HG02642 (cell line): ENCODE measurements around the gene SLC38A2.
"Not testable (repeated sequence)": the region's sequence is repeated elsewhere in the genome, so short reads cannot be mapped to it uniquely, and the experiment has no call there.

ENCODE experiments used
- ATAC-seq: cut with Tn5 transposase; IDR thresholded peaks from one replicate; pipeline ENCODE4 v1.9.1; 2021; ENCODE audit warnings: mild to moderate bottlenecking; ENCODE audit not compliant: unreplicated experiment, poor library complexity

Gene SLC38A2

DNA sequence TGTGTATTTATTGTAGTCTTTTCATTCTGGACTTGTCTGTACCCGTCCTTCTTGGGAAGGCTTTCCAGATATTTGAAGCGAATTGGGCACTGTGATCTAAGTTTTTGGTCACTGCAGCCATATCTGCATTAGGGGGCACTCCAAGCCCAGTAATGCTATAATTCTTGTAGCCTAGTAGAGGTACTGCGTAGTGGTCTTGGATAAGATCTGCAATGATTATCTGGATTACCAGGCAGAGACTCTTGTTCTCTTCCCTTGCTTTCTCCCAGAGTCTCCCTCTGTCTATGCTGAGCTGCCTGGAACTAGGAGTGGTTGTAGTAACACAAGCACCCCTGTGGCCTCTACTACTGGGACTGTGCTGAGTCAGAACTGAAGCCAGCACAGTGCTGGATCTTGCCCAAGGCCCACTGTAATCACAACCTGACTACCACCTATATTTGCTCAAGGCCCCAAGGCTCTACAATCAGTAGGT, 30.0 kb downstream of the SLC38A2 start:
- ATAC-seq = peak; percentile 52

DNA sequence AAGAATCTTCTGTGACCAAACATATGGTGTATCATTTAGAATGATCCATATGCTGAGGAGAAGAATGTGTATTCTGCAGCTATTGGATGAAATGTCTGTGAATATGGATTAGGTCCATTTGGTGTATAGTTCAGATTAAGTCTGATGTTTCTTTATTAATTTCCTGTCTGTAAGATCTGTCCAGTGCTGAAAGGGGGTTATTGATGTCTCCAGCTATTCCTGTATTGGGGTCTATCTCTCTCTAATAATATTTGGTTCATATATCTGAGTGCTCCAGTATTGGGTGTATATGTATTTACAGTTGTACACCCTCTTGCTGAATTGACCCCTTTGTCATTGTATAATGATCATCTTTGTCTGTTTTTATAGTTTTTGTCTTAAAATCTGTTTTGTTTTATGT, 33.5 kb downstream of the SLC38A2 start:
- ATAC-seq = no peak

- ATAC-seq = no peak
Observed at GRCh38 chr12:46332260-46332659, 40.3 kb downstream of the SLC38A2 start.

DNA sequence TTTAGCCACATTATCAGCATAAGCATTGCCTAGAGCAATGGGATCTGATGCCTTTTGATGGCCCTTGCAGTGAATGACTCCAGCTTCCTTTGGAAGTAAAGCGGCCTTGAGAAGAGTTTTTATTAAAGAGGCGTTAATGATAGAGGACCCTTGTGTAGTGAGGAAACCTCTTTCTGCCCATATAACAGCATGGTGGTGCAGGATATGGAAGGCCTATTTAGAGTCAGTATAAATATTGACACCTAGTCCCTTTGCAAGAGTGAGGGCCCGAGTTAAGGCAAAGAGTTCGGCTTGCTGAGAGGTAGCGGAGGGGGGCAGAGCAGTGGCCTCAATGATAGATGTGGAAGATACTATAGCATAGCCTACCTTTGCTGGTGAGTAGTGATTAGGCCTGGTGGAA, 47.5 kb downstream of the SLC38A2 start:
- not testable (repeated sequence) for ATAC-seq

DNA sequence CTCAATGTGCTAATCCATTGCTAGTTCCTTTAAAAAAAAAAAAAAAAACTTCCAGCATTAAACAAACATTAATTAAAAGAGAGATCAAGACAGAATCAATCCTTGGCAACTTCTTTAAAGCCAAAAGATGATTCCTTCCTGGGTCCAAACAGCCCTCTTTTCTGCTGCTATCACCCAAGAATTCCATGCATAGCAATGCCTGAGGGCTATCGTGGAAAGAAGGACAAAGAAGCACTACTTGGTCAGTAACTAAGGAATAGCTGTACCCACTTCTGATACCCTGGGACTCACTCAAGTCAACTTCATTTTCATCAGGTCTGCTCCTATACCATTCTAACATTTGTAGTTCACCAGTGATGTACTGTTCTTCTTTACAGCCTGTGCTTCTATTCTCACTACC, 51.8 kb downstream of the SLC38A2 start:
- ATAC-seq = no peak

- no peak for ATAC-seq
Observed at GRCh38 chr12:46318037-46318436, 54.5 kb downstream of the SLC38A2 start.
